ENCODE results near the gene OTOP2.

- TF ChIP-seq POLR2A (IDR thresholded peaks at IDR 0.05) (no peak), CTCF (IDR thresholded peaks at IDR 0.05) (no peak)
Measured at GRCh38 chr17:74922694-74923537, 1.2 kb upstream of the OTOP2 start, which contains the start of gene USH1G.
